NCI-H1105 treated with DMSO at 0.1 percent for 48 hours (cell line): ENCODE data around the gene PPM1G.

Experiments used
- DNase-seq: peaks from one replicate; lab custom pipeline; 2025; lab: John Stamatoyannopoulos, UW

PPM1G gene

DNA sequence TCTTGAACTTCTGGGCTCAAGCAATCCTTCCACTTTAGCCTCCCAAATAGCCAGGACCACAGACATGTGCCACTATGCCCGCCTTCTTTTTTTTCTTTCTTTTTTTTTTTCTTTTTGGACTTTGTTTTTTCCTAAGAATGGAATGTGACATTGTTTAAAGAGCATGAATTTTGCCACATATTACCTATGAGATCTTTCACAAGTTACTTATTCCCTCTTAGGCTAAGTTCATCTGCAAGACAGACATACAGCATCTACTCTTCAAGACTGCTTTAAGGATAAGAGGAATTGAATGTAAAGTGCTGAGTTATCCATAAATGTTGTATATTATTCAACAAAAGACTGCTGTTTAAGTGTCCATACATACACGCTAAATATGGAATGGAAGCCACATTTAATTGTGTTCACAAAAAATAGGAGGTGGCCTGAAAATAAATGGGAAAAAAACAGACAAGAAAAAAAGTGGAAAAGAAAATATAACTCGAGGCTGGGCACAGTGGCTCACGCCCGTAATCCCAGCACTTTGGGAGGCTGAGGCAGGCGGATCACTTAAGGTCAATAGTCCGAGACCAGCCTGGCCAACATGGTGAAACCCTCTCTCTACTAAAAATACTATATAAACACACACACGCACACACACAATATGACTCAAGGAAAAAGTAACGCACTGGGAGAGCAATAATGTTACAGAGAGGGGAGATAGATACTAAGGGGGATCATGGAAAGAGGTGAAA, 3.2 kb upstream of the PPM1G start:
- DNase-seq: no peak

DNA sequence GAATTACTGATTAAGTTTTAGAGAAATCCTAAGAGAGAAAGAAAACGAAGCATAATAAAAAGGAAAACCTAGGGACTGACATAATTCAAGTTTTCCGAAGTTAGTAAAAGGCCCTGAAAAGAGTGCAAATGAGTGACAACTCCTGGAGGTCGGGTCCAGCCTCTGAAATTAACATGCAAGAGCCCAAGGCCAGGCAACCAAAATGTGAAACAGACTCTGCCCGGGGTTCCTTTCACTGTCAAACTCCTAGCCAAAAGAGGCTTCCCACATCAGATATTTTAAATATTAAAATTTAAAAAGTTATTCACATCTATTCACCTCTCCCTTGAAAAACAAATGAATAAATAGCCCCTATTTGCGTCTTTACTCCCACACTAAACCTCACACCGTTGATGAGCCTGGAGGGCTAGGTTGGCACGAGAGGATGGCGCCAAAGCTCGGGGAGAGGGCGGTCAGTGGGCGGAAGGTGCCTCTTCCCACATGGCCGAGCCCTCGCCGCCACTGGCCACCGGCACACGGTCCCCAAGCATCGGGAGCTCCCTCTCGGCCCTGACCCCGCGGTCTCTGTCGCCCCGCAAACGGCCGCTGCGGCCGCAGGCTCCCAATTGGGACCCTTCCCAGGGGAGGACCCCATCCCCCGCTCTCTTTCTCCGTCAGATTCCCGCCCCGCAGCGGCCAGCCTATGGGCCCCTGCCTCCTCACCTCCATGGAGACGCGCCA, 630 bp downstream of the PPM1G start:
- no peak for DNase-seq

GRCh38 chr2:27407798-27408491, 1.4 kb downstream of the PPM1G start:
- DNase-seq: peak; percentile 73

DNA sequence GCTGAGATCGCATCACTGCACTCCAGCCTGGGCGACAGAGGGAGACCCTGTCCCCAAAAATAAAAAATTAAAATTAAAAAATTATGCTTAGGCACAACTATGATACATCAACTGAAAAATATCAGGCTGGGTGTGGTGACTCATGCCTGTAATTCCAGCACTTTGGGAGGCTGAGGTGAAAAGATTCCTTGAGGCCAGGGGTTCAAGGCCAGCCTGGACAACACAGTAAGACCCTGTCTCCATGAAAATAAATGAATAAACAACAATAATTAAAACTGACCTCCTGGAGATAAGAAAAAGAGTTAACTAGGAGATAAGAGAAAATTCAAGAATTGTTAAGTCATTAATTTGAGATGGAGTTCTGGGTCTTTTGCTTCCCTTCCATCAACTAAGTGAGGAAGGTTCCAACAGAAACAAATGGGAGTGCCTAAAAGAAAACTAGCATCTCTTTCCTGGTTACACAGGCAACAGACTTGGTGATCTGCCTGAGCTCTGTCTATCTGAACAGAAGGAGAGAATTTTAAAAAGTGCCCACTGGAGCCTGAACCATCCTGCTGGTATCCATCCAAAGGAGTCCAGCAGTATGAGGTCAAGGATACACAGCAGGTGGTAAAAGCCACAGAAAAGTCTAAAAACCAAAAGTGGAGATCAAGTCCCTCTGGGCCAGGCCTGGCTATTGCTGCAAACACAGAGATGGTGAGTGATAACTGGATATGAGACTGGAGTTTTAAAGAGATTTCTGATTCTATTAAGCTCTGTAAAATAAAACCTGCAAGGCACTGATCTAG, 8.8 kb downstream of the PPM1G start:
- no peak for DNase-seq

- no peak for DNase-seq
These were observed 10.4 kb downstream of the PPM1G start for GRCh38 chr2:27398962-27399361.

DNA sequence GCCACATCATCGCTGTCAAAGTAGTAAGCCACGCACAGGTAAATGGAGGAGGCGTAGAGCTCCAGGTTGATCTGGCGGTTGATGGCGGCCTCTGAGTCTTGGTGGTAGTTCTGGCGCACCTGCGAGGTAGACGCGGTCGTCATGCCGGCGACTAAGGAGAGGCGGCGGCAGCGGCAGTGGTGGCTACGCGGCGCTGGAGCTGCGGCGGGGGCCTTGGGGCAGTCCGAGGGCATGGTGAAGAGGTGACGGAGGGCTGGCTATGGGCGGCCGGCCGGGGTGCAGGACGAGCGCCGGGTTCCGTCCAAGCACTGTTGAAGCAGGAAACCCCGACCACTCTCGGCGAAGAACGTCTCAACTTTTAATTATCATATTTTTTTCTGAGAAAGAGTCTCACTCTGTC, 16.2 kb downstream of the PPM1G start:
- no peak for DNase-seq

- no peak for DNase-seq
These were observed 18.3 kb downstream of the PPM1G start for GRCh38 chr2:27390822-27391679.

DNA sequence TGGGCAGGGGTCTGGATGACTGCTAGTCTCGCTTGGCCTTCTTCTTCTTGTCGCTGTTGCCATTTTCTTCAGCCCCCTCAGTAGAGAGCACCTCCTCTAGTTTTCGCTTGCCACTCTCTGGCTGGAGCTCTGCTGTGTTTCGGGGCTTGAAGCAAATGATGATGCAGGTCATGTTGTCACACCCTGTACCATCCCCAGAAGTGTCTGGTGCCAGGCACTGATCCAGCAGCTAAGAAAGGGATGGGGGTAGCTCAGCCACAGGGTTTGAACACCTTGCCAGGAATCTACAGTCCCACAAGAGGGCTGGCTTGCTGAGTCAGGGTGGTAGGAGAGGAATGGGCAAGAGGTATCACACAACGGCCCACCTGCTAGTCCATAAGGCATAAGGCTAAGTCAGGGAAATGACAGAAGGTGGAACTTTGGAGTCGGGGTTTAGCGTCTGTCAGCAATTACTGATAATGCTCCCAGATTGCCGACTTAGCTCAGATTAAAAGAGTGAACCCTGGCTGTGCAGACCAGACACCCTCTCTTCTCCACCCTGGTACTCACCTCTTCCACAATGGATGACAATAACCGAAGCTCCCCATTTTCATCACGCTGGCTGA, 27.7 kb downstream of the PPM1G start:
- DNase-seq: no peak

GRCh38 chr2:27380626-27381545, 28.5 kb downstream of the PPM1G start, which contains the start of gene ZNF513:
Gene ZNF513 (minus strand): TSS chr2:27380734. CDS start chr2:27380526, 208 bp downstream.
- DNase-seq: peak; percentile 95

- peak; percentile 54 for DNase-seq
These were observed 29.4 kb downstream of the PPM1G start for GRCh38 chr2:27379836-27380625.

GRCh38 chr2:27379383-27379835, 30.0 kb downstream of the PPM1G start:
- no peak for DNase-seq

DNA sequence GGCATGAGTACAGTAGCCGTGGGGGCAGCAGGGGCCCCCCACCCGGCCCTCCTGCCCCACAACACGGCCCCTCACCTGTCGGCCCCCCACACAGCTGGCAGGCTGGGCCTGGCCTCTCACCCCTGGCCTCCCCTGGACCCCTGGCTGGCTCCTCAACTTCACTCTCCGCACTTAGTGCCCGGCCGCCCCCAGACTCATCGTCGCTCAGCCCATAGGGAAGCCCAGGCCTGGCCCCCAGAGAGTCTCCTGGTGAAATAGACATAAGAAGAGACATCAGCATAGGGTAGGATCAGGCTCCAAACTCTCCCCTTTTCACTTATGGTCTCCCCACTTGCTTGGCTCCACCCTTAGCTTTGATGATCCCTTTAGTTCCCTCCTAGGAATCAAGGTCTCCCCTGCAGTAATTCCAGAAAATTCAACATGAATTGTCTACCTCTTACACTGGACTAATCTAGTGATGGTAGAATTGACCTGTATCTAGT, 30.5 kb downstream of the PPM1G start:
- DNase-seq: no peak

- no peak for DNase-seq
These were observed 31.1 kb downstream of the PPM1G start for GRCh38 chr2:27378096-27378808.

DNA sequence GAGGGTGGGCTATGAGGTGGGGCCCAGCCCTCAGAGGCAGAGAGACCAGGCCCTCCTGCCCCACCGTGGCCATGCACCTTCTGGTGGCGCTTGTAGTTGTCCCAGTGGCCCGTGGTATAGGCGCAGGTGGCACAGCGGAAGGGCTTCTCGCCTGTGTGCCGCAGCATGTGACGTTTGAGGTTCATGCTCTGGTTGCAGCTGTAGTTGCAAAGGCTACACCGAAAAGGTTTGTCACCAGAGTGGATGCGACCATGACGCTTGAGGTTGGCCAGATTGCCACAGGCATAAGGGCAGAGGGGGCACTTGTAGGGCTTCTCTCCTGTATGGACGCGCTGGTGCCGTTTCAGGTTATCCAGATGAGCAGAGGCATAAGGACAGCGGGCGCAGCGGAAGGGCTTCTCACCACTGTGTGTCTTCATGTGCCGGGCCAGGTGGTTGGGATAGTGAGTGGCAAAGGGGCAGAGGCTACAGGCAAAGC, 31.7 kb downstream of the PPM1G start:
- no peak for DNase-seq

DNA sequence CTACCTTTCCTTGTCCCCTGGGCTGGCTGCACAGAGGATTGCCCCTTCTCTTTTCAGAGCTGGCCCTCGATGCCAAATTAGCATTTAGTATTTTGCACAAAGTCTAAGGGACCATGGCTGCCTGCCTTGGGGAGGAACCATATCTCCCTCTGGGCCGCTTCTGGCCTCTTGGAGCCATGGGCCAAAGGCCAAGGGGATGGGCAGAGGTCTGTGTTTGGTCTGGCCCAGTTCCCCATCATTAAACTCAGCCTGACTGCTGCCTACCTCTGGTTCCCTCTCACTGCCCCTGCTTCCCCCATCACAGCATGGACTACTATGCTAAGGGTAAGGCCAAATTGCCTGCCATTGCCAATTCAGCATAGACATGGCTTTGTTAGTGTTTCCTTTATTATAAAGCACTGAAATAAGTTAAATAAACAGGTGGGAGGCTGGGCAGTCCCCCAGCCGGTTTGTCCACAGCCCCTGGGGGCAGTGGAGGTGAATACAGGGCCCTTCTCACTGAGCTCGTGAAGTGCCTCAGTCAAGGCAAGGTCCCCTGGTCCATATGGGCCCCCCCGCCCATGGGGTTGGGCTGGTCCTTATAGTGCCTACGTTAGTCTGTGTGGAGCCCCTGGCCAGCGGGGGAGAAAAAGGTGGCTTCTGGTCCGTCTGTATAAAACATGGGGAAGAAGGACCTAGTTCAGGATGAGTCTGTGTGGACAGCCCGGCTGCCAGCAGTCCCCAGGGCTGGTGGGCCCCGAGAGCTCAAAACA, 32.3 kb downstream of the PPM1G start:
- no peak for DNase-seq

DNA sequence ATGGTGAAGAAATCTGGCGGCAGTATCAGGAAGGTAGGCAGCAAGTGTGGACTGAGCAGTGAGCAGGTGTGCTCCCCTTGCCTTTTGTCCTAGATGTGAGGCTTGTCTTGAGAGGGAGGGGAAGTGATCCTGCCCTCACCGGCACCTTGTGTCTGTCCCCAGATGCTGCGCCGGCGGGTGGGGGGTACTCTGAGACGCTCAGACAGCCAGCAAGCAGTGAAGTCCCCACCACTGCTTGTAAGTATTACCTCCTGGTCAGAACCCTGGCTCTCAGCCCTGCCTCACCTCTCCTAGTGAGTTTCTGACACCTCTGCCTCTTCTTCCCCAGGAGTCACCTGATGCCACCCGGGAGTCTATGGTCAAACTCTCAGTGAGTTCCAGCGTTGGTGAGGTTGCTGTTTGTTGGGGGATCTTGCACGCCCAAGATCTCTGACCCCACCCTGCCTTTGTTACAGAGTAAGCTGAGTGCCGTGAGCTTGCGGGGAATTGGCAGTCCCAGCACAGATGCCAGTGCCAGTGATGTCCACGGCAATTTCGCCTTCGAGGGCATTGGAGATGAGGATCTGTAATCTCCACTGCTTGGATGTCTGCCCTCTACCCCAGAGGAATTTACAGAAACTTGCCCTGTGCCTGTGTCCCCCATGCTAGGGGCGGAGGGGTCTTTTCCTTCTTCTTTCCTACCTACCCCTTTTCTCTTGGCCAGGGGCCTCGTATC, 33.1 kb downstream of the PPM1G start:
- no peak for DNase-seq
